GM18870 (cell line): Measurements from ENCODE around the gene MAPT.
"Not testable (repeated sequence)": the region's sequence is repeated elsewhere in the genome, so short reads cannot be mapped to it uniquely, and the experiment has no call there.

Experiments
- ATAC-seq: cut with Tn5 transposase; IDR thresholded peaks from one replicate; pipeline ENCODE4 v1.9.1; 2021; ENCODE audit warnings: moderate library complexity; ENCODE audit not compliant: unreplicated experiment

Gene MAPT

GRCh38 chr17:46003907-46004748 is 109.8 kb downstream of the MAPT start:
- ATAC-seq: no peak

DNA sequence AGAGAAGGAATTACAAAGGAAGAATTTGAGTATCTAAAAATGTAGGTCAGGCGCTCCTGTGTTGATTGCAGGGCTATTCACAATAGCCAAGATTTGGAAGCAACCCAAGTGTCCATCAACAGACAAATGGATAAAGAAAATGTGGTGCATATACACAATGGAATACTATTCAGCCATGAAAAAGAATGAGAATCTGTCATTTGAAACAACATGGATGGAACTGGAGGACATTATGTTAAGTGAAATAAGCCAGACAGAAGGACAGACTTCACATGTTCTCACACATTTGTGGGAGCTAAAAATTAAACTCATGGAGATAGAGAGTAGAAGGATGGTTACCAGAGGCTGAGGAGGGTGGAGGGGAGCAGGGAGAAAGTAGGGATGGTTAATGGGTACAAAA is 111.7 kb downstream of the MAPT start:
- ATAC-seq: not testable (repeated sequence)

DNA sequence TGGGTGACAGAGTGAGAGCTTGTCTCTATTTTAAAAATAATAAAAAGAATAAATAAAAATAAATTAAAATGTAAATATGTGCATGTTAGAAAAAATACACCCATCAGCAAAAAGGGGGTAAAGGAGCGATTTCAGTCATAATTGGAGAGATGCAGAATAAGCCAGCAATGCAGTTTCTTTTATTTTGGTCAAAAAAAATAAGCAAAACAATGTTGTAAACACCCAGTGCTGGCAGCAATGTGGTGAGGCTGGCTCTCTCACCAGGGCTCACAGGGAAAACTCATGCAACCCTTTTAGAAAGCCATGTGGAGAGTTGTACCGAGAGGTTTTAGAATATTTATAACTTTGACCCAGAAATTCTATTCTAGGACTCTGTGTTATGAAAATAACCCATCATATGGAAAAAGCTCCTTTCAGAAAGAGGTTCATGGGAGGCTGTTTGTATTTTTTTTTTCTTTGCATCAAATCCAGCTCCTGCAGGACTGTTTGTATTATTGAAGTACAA is 113.2 kb downstream of the MAPT start:
- no peak for ATAC-seq

DNA sequence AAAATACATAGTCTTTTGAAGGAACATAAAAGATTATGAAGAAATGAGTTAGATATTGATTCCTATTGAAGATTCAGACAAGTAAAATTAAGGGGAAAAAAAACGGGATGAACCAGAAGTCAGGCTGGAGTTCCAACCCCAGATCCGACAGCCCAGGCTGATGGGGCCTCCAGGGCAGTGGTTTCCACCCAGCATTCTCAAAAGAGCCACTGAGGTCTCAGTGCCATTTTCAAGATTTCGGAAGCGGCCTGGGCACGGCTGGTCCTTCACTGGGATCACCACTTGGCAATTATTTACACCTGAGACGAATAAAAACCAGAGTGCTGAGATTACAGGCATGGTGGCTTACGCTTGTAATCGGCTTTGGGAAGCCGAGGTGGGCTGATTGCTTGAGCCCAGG is 114.2 kb downstream of the MAPT start:
- no peak for ATAC-seq

GRCh38 chr17:46009681-46010596 is 115.6 kb downstream of the MAPT start:
- ATAC-seq: no peak

- no peak for ATAC-seq
Observed at GRCh38 chr17:46010597-46011186, 116.3 kb downstream of the MAPT start.

- ATAC-seq: no peak
Observed at GRCh38 chr17:46011711-46012505, 117.6 kb downstream of the MAPT start.

DNA sequence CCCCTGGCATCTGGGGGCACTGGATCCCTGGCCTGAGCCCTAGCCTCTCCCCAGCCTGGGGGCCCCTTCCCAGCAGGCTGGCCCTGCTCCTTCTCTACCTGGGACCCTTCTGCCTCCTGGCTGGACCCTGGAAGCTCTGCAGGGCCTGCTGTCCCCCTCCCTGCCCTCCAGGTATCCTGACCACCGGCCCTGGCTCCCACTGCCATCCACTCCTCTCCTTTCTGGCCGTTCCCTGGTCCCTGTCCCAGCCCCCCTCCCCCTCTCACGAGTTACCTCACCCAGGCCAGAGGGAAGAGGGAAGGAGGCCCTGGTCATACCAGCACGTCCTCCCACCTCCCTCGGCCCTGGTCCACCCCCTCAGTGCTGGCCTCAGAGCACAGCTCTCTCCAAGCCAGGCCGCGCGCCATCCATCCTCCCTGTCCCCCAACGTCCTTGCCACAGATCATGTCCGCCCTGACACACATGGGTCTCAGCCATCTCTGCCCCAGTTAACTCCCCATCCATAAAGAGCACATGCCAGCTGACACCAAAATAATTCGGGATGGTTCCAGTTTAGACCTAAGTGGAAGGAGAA is 118.2 kb downstream of the MAPT start:
- no peak for ATAC-seq

GRCh38 chr17:46013127-46013501 is 118.8 kb downstream of the MAPT start:
- no peak for ATAC-seq

GRCh38 chr17:46013502-46014165 is 119.3 kb downstream of the MAPT start:
- ATAC-seq: no peak

DNA sequence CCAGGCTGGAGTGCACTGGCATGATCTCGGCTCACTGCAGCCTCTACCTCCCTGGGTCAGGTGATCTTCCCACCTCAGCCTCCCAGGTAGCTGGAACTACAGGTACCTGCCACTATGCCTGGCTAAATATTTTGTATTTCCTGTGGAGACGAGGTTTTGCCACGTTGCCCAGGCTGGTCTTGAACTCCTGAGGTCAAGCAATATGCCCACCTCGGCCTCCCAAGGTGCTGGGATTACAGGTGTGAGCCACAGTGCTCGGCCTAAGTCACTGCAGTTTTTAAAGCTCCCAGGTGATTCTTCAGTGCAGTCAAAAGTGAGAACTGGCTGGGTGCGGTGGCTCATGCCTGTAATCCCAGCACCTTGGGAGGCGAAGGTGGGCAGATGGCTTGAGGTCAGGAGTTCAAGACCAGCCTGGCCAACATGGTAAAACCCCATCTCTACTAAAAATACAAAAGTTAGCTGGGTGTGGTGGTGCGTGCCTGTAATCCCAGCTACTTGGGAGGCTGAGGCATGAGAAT is 125.1 kb downstream of the MAPT start:
- ATAC-seq: not testable (repeated sequence)

DNA sequence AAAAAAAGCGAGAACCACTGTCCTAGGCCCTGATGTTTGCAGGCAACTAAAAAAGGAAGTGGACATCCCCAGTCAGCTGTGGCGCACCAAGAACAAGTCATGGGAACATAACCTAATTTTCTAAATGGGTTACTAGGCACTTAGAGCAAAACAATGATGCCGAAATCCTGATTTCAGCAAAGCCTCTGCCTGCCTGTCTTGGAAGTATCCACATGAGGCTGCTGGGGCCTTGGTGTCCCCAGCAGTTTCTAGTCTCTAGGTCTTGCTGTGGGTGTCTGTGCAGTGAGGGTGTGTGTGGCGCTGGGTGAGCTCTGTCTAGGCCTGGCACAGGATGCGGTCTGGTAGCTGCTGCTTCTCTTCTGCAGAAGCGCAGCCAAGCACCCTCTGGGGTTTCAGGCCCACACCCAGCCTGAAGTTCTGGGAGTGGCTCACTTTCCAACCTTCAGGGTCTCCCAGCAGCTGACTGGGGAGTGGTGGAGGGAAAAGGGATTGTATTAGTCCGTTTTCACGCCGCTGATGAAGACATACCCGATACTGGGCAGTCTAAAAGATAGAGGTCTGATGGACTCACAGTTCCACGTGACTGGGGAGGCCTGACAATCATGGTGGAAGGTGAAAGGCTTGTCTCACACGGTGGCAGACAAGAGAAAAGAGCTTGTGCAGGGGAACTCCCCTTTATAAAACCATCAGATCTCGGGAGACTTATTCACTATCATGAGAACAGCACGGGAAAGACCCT is 125.8 kb downstream of the MAPT start:
- ATAC-seq: no peak

DNA sequence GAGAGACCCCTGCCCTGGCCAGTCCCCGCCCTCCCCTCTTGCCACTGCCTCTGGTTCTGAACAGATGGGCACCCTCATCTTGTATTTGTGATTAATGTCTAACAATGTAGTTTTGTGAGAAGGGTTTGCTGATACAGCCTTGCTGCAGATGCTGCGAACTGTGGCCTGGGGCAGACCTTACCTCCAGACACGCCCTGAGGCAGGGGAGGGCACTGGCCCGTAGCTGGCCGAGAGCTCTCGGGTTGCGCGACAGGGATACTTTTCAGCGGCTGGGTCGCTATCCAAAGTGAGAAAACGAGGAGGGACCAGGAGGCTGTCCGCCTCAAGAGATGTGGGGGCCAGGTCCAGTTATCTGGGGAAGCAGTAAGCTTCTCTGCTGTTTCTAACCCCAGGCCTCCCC is 126.6 kb downstream of the MAPT start:
- no peak for ATAC-seq

DNA sequence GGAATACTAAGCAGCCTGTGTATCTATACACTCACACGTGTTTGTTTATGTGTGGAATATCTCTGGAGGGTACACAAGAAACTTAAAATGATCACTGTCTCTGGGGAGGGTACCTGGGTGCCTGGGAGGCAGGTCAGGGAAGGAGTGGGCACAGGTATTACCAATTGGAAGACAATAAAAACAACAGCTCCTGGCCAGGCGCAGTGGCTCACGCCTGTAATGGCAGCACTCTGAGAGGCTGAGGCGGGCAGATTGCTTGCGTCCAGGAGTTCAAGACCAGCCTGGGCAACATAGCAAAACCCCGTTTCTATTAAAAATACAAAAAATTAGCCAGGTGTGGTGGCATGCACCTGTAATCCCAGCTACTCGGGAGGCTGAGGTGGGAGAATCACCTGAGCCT is 129.0 kb downstream of the MAPT start:
- ATAC-seq: not testable (repeated sequence)

DNA sequence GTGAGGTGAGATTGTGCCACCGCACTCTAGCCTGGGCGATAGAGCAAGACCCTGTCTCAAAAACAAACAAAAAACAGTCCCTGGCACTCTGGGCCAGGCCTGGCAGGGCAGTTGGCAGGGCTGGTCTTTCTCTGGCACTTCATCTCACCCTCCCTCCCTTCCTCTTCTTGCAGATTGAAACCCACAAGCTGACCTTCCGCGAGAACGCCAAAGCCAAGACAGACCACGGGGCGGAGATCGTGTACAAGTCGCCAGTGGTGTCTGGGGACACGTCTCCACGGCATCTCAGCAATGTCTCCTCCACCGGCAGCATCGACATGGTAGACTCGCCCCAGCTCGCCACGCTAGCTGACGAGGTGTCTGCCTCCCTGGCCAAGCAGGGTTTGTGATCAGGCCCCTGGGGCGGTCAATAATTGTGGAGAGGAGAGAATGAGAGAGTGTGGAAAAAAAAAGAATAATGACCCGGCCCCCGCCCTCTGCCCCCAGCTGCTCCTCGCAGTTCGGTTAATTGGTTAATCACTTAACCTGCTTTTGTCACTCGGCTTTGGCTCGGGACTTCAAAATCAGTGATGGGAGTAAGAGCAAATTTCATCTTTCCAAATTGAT is 129.5 kb downstream of the MAPT start:
- no peak for ATAC-seq

- ATAC-seq: no peak
Observed at GRCh38 chr17:46024590-46024989, 130.2 kb downstream of the MAPT start.

- ATAC-seq: no peak
Observed at GRCh38 chr17:46025060-46025459, 130.7 kb downstream of the MAPT start.

- no peak for ATAC-seq
Observed at GRCh38 chr17:46025510-46026165, 131.3 kb downstream of the MAPT start.
